HepG2 (cell line): ENCODE data around the gene TSPAN12. TPM values are rescaled to one million over a fixed set of nuclear protein-coding genes. Genes with fewer than 3 reads are reported as not detected.

Source experiments
- ATAC-seq: fragments of 200-7000 bp; cut with Tn5 transposase; 3 replicates; pipeline ENCODE4 v1.9.1; 2020; ENCODE audit warnings: mild to moderate bottlenecking, moderate library complexity
- BruUV-seq: library from RNA; stranded (reverse); fragments of 400-500 nt; replicated peaks from 2 replicates; lab custom pipeline; 2021; lab: Mats Ljungman, UMichigan
- CTCF ChIA-PET: fragments of 300-600 bp; formaldehyde crosslinking; extraction: SDS; loops from one replicate; lab custom pipeline; 2021; ENCODE audit warnings: low total read pairs, inconsistent platforms, low intra/inter-chr PET ratio; lab: Yijun Ruan, JAX
- POLR2A ChIA-PET: fragments of 350-600 bp; sonication (Branson Sonifier 250); formaldehyde crosslinking; loops from one replicate; lab custom pipeline; 2020; ENCODE audit warnings: antibody characterized with exemption, inconsistent platforms; lab: Yijun Ruan, JAX
- DNase-seq: peaks from one replicate; pipeline ENCODE4 v3.0.0-alpha.2; 2015; ENCODE audit warnings: low spot score
- FAIRE-seq: peaks from 3 replicates; lab custom pipeline; 2011; peaks lifted over from hg19 to GRCh38; lab: Jason Lieb, UNC
- H2AFZ ChIP-seq: one replicate; pipeline ENCODE4 v1.6.1; 2011; ENCODE audit warnings: low read length, inconsistent platforms
- H3K27ac ChIP-seq: fragments of 300-600 bp; 3 replicates; pipeline ENCODE4 v1.8.0; 2011; ENCODE audit warnings: mixed run types, mild to moderate bottlenecking, mixed read lengths, low read length, inconsistent platforms; ENCODE audit not compliant: insufficient read depth; ENCODE audit errors: extremely low read length
- H3K27me3 ChIP-seq, 2 experiments: fragments of 200-600 bp in 1 of 2; 2 replicates in 1 of 2; 3 replicates in 1 of 2; pipeline versions ENCODE4 v1.6.0 to v1.8.0; 2011; ENCODE audit warnings: low read length in 2 of 2, mild to moderate bottlenecking in 2 of 2, moderate library complexity in 2 of 2, inconsistent platforms in 1 of 2; ENCODE audit not compliant: insufficient read depth in 2 of 2, control insufficient read depth in 1 of 2
- H3K36me3 ChIP-seq, 2 experiments: fragments of 200-600 bp in 1 of 2; replicated peaks in 1 of 2; 2 replicates in 1 of 2; 3 replicates in 1 of 2; pipeline versions ENCODE4 v1.5.1 to v1.8.0; 2011; ENCODE audit warnings: low read length in 2 of 2, inconsistent platforms in 1 of 2; ENCODE audit not compliant: insufficient read depth in 2 of 2, control insufficient read depth in 1 of 2
- H3K4me1 ChIP-seq: 2 replicates; pipeline ENCODE4 v1.5.1; 2012; ENCODE audit warnings: low read length, inconsistent platforms; ENCODE audit not compliant: insufficient read depth
- H3K4me2 ChIP-seq: 2 replicates; pipeline ENCODE4 v1.6.0; 2011; ENCODE audit warnings: low read depth, low read length, inconsistent platforms
- H3K4me3 ChIP-seq, 3 experiments: fragments of 200-600 bp in 1 of 3; sonication (generic), shearing (Covaris generic) in 1 of 3; replicated peaks in 1 of 3; 2 replicates each; pipeline ENCODE4 v1.5.1; 2011 to 2016; ENCODE audit warnings: low read length in 3 of 3, inconsistent platforms in 2 of 3, low read depth in 2 of 3, mild to moderate bottlenecking in 2 of 3, control low read depth in 1 of 3, mixed read lengths in 1 of 3; ENCODE audit not compliant: insufficient read depth in 1 of 3
- H3K79me2 ChIP-seq: one replicate; pipeline ENCODE4 v1.6.1; 2011; ENCODE audit warnings: low read length, inconsistent platforms; ENCODE audit not compliant: insufficient read depth
- H3K9ac ChIP-seq: 2 replicates; pipeline ENCODE4 v1.6.0; 2011; ENCODE audit warnings: mild to moderate bottlenecking, low read depth, low read length, inconsistent platforms; ENCODE audit not compliant: insufficient read depth
- H3K9me3 ChIP-seq: 2 replicates; pipeline ENCODE4 v1.5.1; 2012; ENCODE audit warnings: mild to moderate bottlenecking, low read length
- H4K20me1 ChIP-seq: 2 replicates; pipeline ENCODE4 v1.6.0; 2011; ENCODE audit warnings: inconsistent platforms, mild to moderate bottlenecking, low read length, moderate library complexity; ENCODE audit not compliant: insufficient read depth
- EEA1 ChIP-seq: sonication (generic); formaldehyde crosslinking; IDR thresholded peaks from 2 replicates; pipeline ENCODE4 v1.5.1; 2020; ENCODE audit warnings: mild to moderate bottlenecking, missing genetic modification reagents, borderline replicate concordance
- HHEX ChIP-seq: IDR thresholded peaks from 2 replicates; pipeline ENCODE4 v1.6.1; 2016; ENCODE audit warnings: control low read depth
- KDM5A ChIP-seq: fragments of 200-600 bp; sonication (generic); IDR thresholded peaks from 2 replicates; pipeline ENCODE4 v1.7.0; 2018; ENCODE audit warnings: antibody characterized with exemption, mild to moderate bottlenecking, low read length, borderline replicate concordance
- NPAS2 ChIP-seq: sonication (generic); formaldehyde crosslinking; IDR thresholded peaks from 2 replicates; pipeline ENCODE4 v1.8.0; 2022; ENCODE audit warnings: mild to moderate bottlenecking, missing genetic modification reagents, borderline replicate concordance
- POLR2G ChIP-seq: fragments of 200-400 bp; formaldehyde crosslinking; IDR thresholded peaks from 2 replicates; pipeline ENCODE4 v1.6.1; 2018; ENCODE audit warnings: mild to moderate bottlenecking, low read depth, low read length, moderate library complexity
- YY1 ChIP-seq: IDR thresholded peaks from 2 replicates; pipeline ENCODE4 v1.6.1; 2011; ENCODE audit warnings: low read length, low read depth, moderate library complexity, mild to moderate bottlenecking; ENCODE audit not compliant: insufficient read depth, insufficient replicate concordance
- ZNF496 ChIP-seq: sonication (generic); formaldehyde crosslinking; IDR thresholded peaks from 2 replicates; pipeline ENCODE4 v1.8.1; 2023; ENCODE audit warnings: mild to moderate bottlenecking, moderate library complexity, missing genetic modification reagents; ENCODE audit not compliant: insufficient replicate concordance
- ZNF580 ChIP-seq: IDR thresholded peaks from 2 replicates; pipeline ENCODE4 v1.6.1; 2016; ENCODE audit warnings: low read depth, borderline replicate concordance
- ZNF816 ChIP-seq: sonication (generic); formaldehyde crosslinking; IDR thresholded peaks from 2 replicates; pipeline ENCODE4 v1.8.0; 2022; ENCODE audit warnings: missing genetic modification reagents, mild to moderate bottlenecking, borderline replicate concordance
- WGBS: methylation state at CpG from one replicate; pipeline ENCODE4 v1.1.6; 2017; ENCODE audit warnings: low lambda C conversion rate; 5-methylcytosine and 5-hydroxymethylcytosine counted together
- in situ Hi-C: cut with HindIII; loops from 2 replicates; pipeline ENCODE4 v1.10.0; 2017; ENCODE audit warnings: low pct_unique_long_range_greater_than_20kb; ENCODE audit not compliant: extremely low pct_ligation_motif_present
- intact Hi-C: fragments of 100-400 bp; cut with micrococcal nuclease; formaldehyde crosslinking; loops from one replicate; pipeline ENCODE4 v1.10.0; 2022; ENCODE audit not compliant: unreplicated experiment
- polyA plus RNA-seq, 8 experiments: library from polyadenylated mRNA; depleted of rRNA in 3 of 8; stranded (reverse) in 7 of 8; unstranded in 1 of 8; fragments of >200 nt; fragmentation: Illumina TruSeq in 4 of 8; extraction: Trizol in 4 of 8; gene quantifications; 2 replicates each; pipeline versions ENCODE4 v1.2.1 to v1.2.3, GENCODE V29; 2011 to 2016; ENCODE audit warnings: low read depth in 4 of 8, missing spikeins in 1 of 8, mixed read lengths in 1 of 8; ENCODE audit not compliant: insufficient read depth in 1 of 8
- total RNA-seq, 5 experiments: library from RNA; depleted of rRNA; stranded (reverse); fragments of >200 nt; fragmentation: Illumina TruSeq; extraction: Trizol; gene quantifications; 2 replicates each; pipeline ENCODE4 v1.2.3, GENCODE V29; 2016; ENCODE audit warnings: low read depth in 1 of 5
- TF ChIP-seq, protein P1 (sequence below): sonication (generic); formaldehyde crosslinking; IDR thresholded peaks from 2 replicates; pipeline ENCODE4 v1.5.0; 2020; ENCODE audit warnings: mild to moderate bottlenecking, missing genetic modification reagents
- TF ChIP-seq, protein P2 (sequence below): sonication (generic); formaldehyde crosslinking; IDR thresholded peaks from 2 replicates; pipeline ENCODE4 v1.8.0; 2022; ENCODE audit warnings: missing genetic modification reagents, mild to moderate bottlenecking, inconsistent platforms, borderline replicate concordance
- TF ChIP-seq, protein P3 (sequence below): sonication (generic); formaldehyde crosslinking; IDR thresholded peaks from one replicate; pipeline ENCODE4 v1.5.1; 2020; ENCODE audit warnings: mild to moderate bottlenecking, missing genetic modification reagents; ENCODE audit errors: not compliant biosample characterization

Gene TSPAN12
- total and polyA plus RNA-seq, 2 of the 13 experiments (the other 11 are each of a cell fraction or from before 2014, with no cell fraction given), result 0.48 to 0.95 TPM

DNA sequence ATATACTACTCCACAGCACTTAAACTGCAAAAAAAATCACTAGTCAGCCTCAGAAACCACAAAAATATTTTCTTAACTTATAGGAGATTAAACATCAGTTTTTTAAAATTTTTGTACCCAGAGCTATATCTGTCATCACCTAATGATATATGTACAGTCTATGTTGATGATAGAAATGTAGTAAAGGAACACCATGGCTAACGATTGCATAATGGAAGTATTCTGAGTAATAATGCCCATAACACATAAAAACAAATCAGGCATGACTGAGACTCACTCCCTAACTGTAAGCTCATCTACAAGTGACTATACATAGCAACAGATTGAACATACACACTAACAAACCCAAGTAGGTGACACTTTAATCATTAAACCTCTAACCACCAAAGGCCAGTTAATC is 51.3 kb downstream of the TSPAN12 start:
- intact Hi-C loops (loop anchor here (1.0 kb wide), 3 partner anchors 51 to 275 kb away; no protein-coding TSS in a partner anchor), in situ Hi-C loops (loop anchor here (5.0 to 10.0 kb wide), 2 partner anchors 131 to 298 kb away; no protein-coding TSS in a partner anchor)
- CTCF ChIA-PET, result interaction anchor here (1.6 to 2.2 kb wide), 3 partner anchors 134 to 301 kb away, joined by 12 to 19 read pairs (median 13); no protein-coding TSS in a partner anchor
- Histone ChIP-seq H3K9me3 (no peaks in the 10 kb centered on the region), H3K4me3 (no peak overlapping the region), H3K27me3 (no peaks in the 10 kb centered on the region), H3K36me3 (no peaks in the 10 kb centered on the region), H3K79me2 (no peaks in the 10 kb centered on the region), H3K4me1 (no peaks in the 10 kb centered on the region), H3K9ac (no peak overlapping the region), H3K4me2 (no peak overlapping the region), H4K20me1 (no peaks in the 10 kb centered on the region), H3K27ac (no peak overlapping the region), H2AFZ (no peak overlapping the region)
- 4% methylated on average over 1 of the region's 1 CpG for WGBS
- FAIRE-seq (no peak), ATAC-seq (no peak), DNase-seq (no peak)
- BruUV-seq, result no TSS peak
- POLR2A ChIA-PET, result no interaction called here
- TF ChIP-seq YY1 (no peak), EEA1 (CRISPR knock-in tag) (no peak), KDM5A (no peak), ZNF496 (CRISPR knock-in tag) (no peak), POLR2G (no peak), ZNF816 (CRISPR knock-in tag) (no peak), HHEX (CRISPR knock-in tag) (no peak), NPAS2 (no peak), ZNF580 (CRISPR knock-in tag) (no peak)
- TF ChIP-seq, protein P1, sequence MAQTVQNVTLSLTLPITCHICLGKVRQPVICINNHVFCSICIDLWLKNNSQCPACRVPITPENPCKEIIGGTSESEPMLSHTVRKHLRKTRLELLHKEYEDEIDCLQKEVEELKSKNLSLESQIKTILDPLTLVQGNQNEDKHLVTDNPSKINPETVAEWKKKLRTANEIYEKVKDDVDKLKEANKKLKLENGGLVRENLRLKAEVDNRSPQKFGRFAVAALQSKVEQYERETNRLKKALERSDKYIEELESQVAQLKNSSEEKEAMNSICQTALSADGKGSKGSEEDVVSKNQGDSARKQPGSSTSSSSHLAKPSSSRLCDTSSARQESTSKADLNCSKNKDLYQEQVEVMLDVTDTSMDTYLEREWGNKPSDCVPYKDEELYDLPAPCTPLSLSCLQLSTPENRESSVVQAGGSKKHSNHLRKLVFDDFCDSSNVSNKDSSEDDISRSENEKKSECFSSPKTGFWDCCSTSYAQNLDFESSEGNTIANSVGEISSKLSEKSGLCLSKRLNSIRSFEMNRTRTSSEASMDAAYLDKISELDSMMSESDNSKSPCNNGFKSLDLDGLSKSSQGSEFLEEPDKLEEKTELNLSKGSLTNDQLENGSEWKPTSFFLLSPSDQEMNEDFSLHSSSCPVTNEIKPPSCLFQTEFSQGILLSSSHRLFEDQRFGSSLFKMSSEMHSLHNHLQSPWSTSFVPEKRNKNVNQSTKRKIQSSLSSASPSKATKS (CRISPR knock-in tag), result no peak
- TF ChIP-seq, protein P2, sequence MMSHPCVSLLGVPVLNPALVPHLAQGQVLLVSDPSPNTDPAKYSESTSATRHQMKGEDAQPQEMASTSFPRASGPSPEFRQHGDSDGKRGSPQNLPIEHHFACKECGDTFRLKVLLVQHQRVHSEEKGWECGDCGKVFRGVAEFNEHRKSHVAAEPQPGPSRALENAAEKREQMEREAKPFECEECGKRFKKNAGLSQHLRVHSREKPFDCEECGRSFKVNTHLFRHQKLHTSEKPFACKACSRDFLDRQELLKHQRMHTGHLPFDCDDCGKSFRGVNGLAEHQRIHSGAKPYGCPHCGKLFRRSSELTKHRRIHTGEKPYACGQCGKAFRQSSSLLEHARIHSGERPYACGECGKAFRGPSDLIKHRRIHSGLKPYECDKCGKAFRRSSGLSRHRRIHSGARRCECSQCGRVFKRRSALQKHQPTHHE (CRISPR knock-in tag), result no peak
- TF ChIP-seq, protein P3, sequence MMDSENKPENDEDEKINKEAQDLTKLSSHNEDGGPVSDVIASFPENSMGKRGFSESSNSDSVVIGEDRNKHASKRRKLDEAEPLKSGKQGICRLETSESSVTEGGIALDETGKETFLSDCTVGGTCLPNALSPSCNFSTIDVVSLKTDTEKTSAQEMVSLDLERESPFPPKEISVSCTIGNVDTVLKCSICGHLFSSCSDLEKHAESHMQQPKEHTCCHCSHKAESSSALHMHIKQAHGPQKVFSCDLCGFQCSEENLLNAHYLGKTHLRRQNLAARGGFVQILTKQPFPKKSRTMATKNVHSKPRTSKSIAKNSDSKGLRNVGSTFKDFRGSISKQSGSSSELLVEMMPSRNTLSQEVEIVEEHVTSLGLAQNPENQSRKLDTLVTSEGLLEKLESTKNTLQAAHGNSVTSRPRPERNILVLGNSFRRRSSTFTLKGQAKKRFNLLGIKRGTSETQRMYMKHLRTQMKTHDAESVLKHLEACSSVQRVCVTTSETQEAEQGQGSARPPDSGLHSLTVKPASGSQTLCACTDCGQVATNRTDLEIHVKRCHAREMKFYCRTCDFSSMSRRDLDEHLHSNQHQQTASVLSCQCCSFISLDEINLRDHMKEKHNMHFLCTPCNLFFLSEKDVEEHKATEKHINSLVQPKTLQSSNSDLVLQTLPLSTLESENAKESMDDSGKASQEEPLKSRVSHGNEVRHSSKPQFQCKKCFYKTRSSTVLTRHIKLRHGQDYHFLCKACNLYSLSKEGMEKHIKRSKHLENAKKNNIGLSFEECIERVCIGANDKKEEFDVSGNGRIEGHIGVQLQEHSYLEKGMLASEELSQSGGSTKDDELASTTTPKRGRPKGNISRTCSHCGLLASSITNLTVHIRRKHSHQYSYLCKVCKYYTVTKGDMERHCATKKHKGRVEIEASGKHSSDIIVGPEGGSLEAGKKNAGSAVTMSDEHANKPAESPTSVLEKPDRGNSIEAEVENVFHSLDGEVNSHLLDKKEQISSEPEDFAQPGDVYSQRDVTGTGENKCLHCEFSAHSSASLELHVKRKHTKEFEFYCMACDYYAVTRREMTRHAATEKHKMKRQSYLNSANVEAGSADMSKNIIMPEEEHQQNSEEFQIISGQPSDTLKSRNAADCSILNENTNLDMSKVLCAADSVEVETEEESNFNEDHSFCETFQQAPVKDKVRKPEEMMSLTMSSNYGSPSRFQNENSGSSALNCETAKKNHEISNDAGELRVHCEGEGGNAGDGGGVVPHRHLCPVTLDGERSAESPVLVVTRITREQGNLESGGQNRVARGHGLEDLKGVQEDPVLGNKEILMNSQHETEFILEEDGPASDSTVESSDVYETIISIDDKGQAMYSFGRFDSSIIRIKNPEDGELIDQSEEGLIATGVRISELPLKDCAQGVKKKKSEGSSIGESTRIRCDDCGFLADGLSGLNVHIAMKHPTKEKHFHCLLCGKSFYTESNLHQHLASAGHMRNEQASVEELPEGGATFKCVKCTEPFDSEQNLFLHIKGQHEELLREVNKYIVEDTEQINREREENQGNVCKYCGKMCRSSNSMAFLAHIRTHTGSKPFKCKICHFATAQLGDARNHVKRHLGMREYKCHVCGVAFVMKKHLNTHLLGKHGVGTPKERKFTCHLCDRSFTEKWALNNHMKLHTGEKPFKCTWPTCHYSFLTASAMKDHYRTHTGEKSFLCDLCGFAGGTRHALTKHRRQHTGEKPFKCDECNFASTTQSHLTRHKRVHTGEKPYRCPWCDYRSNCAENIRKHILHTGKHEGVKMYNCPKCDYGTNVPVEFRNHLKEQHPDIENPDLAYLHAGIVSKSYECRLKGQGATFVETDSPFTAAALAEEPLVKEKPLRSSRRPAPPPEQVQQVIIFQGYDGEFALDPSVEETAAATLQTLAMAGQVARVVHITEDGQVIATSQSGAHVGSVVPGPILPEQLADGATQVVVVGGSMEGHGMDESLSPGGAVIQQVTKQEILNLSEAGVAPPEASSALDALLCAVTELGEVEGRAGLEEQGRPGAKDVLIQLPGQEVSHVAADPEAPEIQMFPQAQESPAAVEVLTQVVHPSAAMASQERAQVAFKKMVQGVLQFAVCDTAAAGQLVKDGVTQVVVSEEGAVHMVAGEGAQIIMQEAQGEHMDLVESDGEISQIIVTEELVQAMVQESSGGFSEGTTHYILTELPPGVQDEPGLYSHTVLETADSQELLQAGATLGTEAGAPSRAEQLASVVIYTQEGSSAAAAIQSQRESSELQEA (CRISPR knock-in tag), result no peak
